GM12878 (cell line): ENCODE data around the gene IQCK. TPM values are rescaled to one million over a fixed set of nuclear protein-coding genes. Genes with fewer than 3 reads are reported as not detected.

Source experiments
- ATAC-seq: fragments of 200-7000 bp; cut with Tn5 transposase; 3 replicates; pipeline ENCODE4 v1.9.1; 2020; ENCODE audit warnings: mild to moderate bottlenecking, moderate library complexity
- BruUV-seq: library from RNA; stranded (reverse); fragments of 400-500 nt; replicated peaks from 2 replicates; lab custom pipeline; 2021; lab: Mats Ljungman, UMichigan
- CTCF ChIA-PET: fragments of 300-600 bp; sonication (Branson Sonifier 250); formaldehyde crosslinking; extraction: SDS; loops from one replicate; lab custom pipeline; 2021; ENCODE audit warnings: inconsistent platforms; lab: Yijun Ruan, JAX
- POLR2A ChIA-PET: fragments of 350-600 bp; formaldehyde crosslinking; extraction: SDS; loops from one replicate; lab custom pipeline; 2021; ENCODE audit warnings: inconsistent platforms; lab: Charles Lee
- RAD21 ChIA-PET: fragments of 300-600 bp; sonication (Branson Sonifier 250); formaldehyde crosslinking; loops from one replicate; lab custom pipeline; 2023; ENCODE audit warnings: antibody characterized with exemption; ENCODE audit not compliant: unreplicated experiment; lab: Charles Lee
- SMC1A ChIA-PET: fragments of 300-600 bp; sonication (Branson Sonifier 250); formaldehyde crosslinking; loops from one replicate; lab custom pipeline; 2023; ENCODE audit not compliant: unreplicated experiment, uncharacterized antibody; lab: Charles Lee
- DNase-seq: peaks from one replicate; pipeline ENCODE4 v3.0.0-alpha.2; 2011; ENCODE audit warnings: low read depth, low spot score
- FAIRE-seq: peaks from 3 replicates; lab custom pipeline; 2011; peaks lifted over from hg19 to GRCh38; lab: Jason Lieb, UNC
- H2AFZ ChIP-seq: 2 replicates; pipeline ENCODE4 v1.6.0; 2011; ENCODE audit warnings: low read depth, low read length, control low read depth; ENCODE audit not compliant: control insufficient read depth
- H3K27ac ChIP-seq: 2 replicates; pipeline ENCODE4 v1.5.1; 2011; ENCODE audit warnings: control low read depth; ENCODE audit not compliant: control insufficient read depth, insufficient read depth
- H3K27me3 ChIP-seq, 2 experiments: replicated peaks in 1 of 2; 2 replicates each; pipeline versions ENCODE4 v1.6.0 to v1.6.1; 2011; ENCODE audit warnings: low read length in 1 of 2; ENCODE audit not compliant: control insufficient read depth in 2 of 2, insufficient read depth in 2 of 2
- H3K36me3 ChIP-seq, 2 experiments: 2 replicates each; pipeline ENCODE4 v1.5.1; 2011; ENCODE audit warnings: low read length in 1 of 2; ENCODE audit not compliant: control insufficient read depth in 2 of 2, insufficient read depth in 2 of 2
- H3K4me1 ChIP-seq: 2 replicates; pipeline ENCODE4 v1.6.1; 2011; ENCODE audit warnings: mild to moderate bottlenecking, low read length, moderate library complexity, mixed read lengths; ENCODE audit not compliant: control insufficient read depth, insufficient read depth
- H3K4me2 ChIP-seq: 2 replicates; pipeline ENCODE4 v1.6.0; 2011; ENCODE audit warnings: control low read depth; ENCODE audit not compliant: control insufficient read depth, insufficient read depth
- H3K4me3 ChIP-seq: fragments of 200-600 bp; sonication (generic); 2 replicates; pipeline ENCODE4 v1.5.1; 2016
- H3K79me2 ChIP-seq: 2 replicates; pipeline ENCODE4 v1.6.0; 2011; ENCODE audit warnings: low read length; ENCODE audit not compliant: control insufficient read depth, insufficient read depth
- H3K9ac ChIP-seq: 2 replicates; pipeline ENCODE4 v1.8.0; 2011; ENCODE audit warnings: low read length, control low read depth, mixed read lengths; ENCODE audit not compliant: control insufficient read depth, insufficient read depth
- H3K9me3 ChIP-seq: replicated peaks from 3 replicates; pipeline ENCODE4 v1.5.1; 2011; ENCODE audit warnings: mild to moderate bottlenecking, low read length; ENCODE audit not compliant: control insufficient read depth, insufficient read depth
- H4K20me1 ChIP-seq: 2 replicates; pipeline ENCODE4 v1.6.0; 2011; ENCODE audit not compliant: control insufficient read depth, insufficient read depth
- E4F1 ChIP-seq: fragments of 450-650 bp; IDR thresholded peaks from 2 replicates; pipeline ENCODE4 v1.6.1; 2018; ENCODE audit warnings: borderline replicate concordance, mild to moderate bottlenecking; ENCODE audit not compliant: partially characterized antibody
- GATAD2B ChIP-seq: fragments of 450-650 bp; conservative IDR thresholded peaks from 2 replicates; pipeline ENCODE4 v1.6.1; 2017; ENCODE audit warnings: low read depth, mild to moderate bottlenecking, moderate library complexity
- LARP7 ChIP-seq: fragments of 450-650 bp; IDR thresholded peaks from 2 replicates; pipeline ENCODE4 v1.6.1; 2017; ENCODE audit warnings: mild to moderate bottlenecking
- NFXL1 ChIP-seq: fragments of 450-650 bp; IDR thresholded peaks from 2 replicates; pipeline ENCODE4 v1.6.1; 2017; ENCODE audit warnings: antibody characterized with exemption, mild to moderate bottlenecking, borderline replicate concordance
- POLR2AphosphoS5 ChIP-seq: IDR thresholded peaks from 2 replicates; pipeline ENCODE4 v1.6.1; 2011; ENCODE audit warnings: mild to moderate bottlenecking, low read length, inconsistent platforms
- RB1 ChIP-seq: fragments of 450-650 bp; formaldehyde crosslinking; IDR thresholded peaks from 2 replicates; pipeline ENCODE4 v1.6.1; 2017; ENCODE audit warnings: mild to moderate bottlenecking, borderline replicate concordance
- SP1 ChIP-seq: IDR thresholded peaks from one replicate; pipeline ENCODE4 v1.6.1; 2011; ENCODE audit warnings: low read depth, low read length
- ZBTB4 ChIP-seq: fragments of 450-650 bp; formaldehyde crosslinking; IDR thresholded peaks from 2 replicates; pipeline ENCODE4 v1.4.0; 2022; ENCODE audit warnings: mild to moderate bottlenecking, moderate library complexity
- WGBS: methylation state at CpG from one replicate; pipeline ENCODE4 v1.1.6; 2016; ENCODE audit warnings: low lambda C conversion rate; ENCODE audit not compliant: insufficient replicate concordance, insufficient coverage; ENCODE audit errors: missing lambda C conversion rate; 5-methylcytosine and 5-hydroxymethylcytosine counted together
- in situ Hi-C: fragments of 300-500 bp; cut with MboI; formaldehyde crosslinking; loops from 9 replicates; pipeline ENCODE4 v1.14.3; 2018; ENCODE audit warnings: mixed read lengths
- intact Hi-C: fragments of 100-400 bp; cut with micrococcal nuclease; formaldehyde crosslinking; loops from one replicate; pipeline ENCODE4 v1.14.2; 2022; ENCODE audit not compliant: unreplicated experiment
- polyA plus RNA-seq, 11 experiments: library from polyadenylated mRNA; depleted of rRNA in 4 of 11; unstranded in 6 of 11; stranded (reverse) in 5 of 11; fragments of >200 nt; fragmentation: Nextera tagmentation in 4 of 11; fragmentation: Illumina TruSeq in 1 of 11; extraction: Ambion mirVana in 4 of 11; extraction: Trizol in 1 of 11; gene quantifications; 1 replicate in 1 of 11; 2 replicates in 10 of 11; pipeline versions ENCODE4 v1.2.1 to v1.2.3, GENCODE V29; 2011 to 2016; ENCODE audit warnings: inconsistent platforms in 2 of 11, missing spikeins in 2 of 11, low read depth in 1 of 11
- total RNA-seq, 4 experiments: library from RNA; depleted of rRNA in 3 of 4; stranded (reverse); fragments of >200 nt in 3 of 4; fragmentation: Illumina TruSeq in 1 of 4; extraction: Trizol in 1 of 4; gene quantifications; 2 replicates each; pipeline versions ENCODE4 v1.2.1 to v1.2.3, GENCODE V29; 2013 to 2021

The IQCK gene
- total and polyA plus RNA-seq, 10 of the 15 experiments (the other 5 are each of a cell fraction or from before 2014, with no cell fraction given): 1.0 to 4.2 (median 2.4) TPM

GRCh38 chr16:19892902-19893301, 174.8 kb downstream of the IQCK start (continued):
- TF ChIP-seq ZBTB4: no peak

- no peaks in the 10 kb centered on the region for H3K36me3 ChIP-seq
- BruUV-seq: no TSS peak
- H3K79me2 ChIP-seq: no peaks in the 10 kb centered on the region
- no peak for TF ChIP-seq POLR2AphosphoS5
- TF ChIP-seq NFXL1: no peak
- TF ChIP-seq SP1: no peak
- TF ChIP-seq RB1: no peak
- TF ChIP-seq GATAD2B: no peak
- TF ChIP-seq E4F1: no peak
- no peak for TF ChIP-seq LARP7
- H4K20me1 ChIP-seq: no peaks in the 10 kb centered on the region
- RAD21 ChIA-PET: no interaction called here
- 29% methylated on average over 7 of the region's 7 CpGs for WGBS
- no peaks in the 10 kb centered on the region for H3K4me1 ChIP-seq
- in situ Hi-C loops (no loop called here), intact Hi-C loops (no loop called here)
- FAIRE-seq (no peak), ATAC-seq (no peak), DNase-seq (no peak)
- H3K9ac ChIP-seq: no peak overlapping the region
- no peak overlapping the region for H3K4me3 ChIP-seq
- H3K27ac ChIP-seq: no peak overlapping the region
- no peaks in the 10 kb centered on the region; a peak in 1 of 4 replicates for H3K27me3 ChIP-seq
- H3K4me2 ChIP-seq: no peak overlapping the region
- CTCF ChIA-PET: no interaction called here
- POLR2A ChIA-PET: no interaction called here
- H3K9me3 ChIP-seq: no peaks in the 10 kb centered on the region; the same call in 2 of the 3 replicates
- SMC1A ChIA-PET: no interaction called here
- no peak overlapping the region for H2AFZ ChIP-seq
These were observed 176.5 kb downstream of the IQCK start for GRCh38 chr16:19894586-19894985.
